Kidney glomerular epithelial cell (primary cell): ENCODE results near the gene SERPINB5.
"Not testable (repeated sequence)": the region's sequence is repeated elsewhere in the genome, so short reads cannot be mapped to it uniquely, and the experiment has no call there.

ENCODE experiments used
- DNase-seq: peaks from one replicate; lab custom pipeline; 2025; lab: John Stamatoyannopoulos, UW

The SERPINB5 gene

GRCh38 chr18:63476668-63477067, at the start of gene SERPINB5:
Gene SERPINB5, plus strand, starts transcription at chr18:63476958. Its CDS starts 7,471 bp downstream, at chr18:63484429.
- DNase-seq: no peak

- peak; percentile 39 for DNase-seq
Observed at GRCh38 chr18:63427558-63427957, 49.2 kb upstream of the SERPINB5 start.

DNA sequence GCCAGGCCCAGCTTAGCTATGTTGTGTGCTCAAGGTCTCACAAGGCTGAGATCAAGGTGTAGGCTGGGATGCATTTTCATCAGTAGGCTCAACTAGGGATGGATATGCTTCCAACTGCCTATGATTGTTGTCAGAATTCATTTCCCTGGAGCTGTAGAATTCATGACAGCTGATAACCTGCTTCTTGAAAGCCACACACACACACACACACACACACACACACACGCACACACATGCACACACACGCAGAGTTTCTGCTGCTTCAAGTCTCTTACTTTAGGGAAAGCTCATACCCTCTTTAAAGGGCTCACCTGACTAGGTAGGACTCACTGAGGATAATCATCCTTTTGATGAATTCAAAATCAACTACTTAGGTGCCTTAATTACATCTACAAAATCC, 46.2 kb upstream of the SERPINB5 start:
- DNase-seq: no peak

DNA sequence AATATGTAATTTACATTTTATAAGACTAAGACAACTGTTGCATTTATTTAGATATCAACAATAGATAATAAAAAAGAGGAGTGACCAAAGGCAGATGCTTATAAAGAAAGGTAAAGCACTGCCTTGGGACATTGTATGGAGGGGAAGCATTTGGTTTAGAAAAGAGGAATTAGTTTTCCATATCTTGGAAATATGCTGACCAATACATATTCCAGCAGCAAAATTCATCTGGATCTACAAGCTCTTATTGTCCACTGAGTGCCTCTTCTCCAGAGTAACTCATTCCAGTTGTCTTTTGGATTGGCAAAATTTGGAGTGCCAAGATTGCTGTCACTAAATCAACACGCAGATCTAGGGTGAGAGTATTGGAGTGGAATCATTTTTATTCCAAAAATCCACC, 45.6 kb upstream of the SERPINB5 start:
- no peak for DNase-seq

DNA sequence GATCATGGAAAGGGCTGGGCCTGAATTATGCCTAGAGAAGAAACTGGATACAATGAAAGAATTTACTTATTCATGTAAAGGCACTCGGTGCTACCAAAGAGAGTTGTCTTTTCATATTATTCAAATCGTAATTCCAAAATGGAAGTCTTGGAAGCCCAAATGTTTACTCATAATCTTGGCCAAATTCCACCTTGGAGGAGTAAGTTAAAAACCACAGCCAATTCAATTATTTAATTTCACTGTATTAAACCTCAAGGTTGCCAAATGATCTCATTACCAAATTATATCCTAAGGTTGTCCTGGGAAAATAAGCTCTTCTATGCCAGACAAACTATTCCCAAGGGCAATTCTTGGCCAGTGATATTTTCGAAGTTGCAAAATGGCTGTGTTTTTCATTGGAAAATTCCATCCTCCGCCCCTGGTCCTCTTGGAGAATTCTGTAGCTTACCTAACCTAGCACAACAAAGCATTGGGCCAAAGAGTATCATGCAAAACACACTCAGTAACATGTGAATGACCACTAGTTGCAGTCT, 43.4 kb upstream of the SERPINB5 start:
- no peak for DNase-seq

DNA sequence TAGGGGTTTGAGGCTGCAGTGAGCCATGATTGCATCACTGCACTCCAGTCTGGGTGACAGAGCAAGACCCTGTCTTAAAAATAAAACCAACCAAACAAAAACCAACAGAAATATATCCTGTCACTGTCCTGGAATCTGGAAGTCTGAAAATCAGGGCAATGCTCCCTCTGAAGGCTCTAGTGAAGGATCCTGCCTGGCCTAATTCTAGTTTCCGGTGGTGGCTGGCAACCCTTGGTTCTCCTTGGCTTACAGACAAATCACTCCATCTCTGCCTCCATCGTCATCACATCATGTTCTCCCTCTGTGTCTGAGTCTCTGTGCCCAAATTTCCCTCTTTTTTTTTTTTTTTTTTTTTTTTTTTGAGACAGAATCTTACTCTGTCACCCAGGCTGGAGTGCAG, 38.6 kb upstream of the SERPINB5 start:
- DNase-seq: no peak

- peak; percentile 50 for DNase-seq
Observed at GRCh38 chr18:63439334-63439733, 37.4 kb upstream of the SERPINB5 start.

- peak; percentile 27 for DNase-seq
Observed at GRCh38 chr18:63440219-63440618, 36.5 kb upstream of the SERPINB5 start.

DNA sequence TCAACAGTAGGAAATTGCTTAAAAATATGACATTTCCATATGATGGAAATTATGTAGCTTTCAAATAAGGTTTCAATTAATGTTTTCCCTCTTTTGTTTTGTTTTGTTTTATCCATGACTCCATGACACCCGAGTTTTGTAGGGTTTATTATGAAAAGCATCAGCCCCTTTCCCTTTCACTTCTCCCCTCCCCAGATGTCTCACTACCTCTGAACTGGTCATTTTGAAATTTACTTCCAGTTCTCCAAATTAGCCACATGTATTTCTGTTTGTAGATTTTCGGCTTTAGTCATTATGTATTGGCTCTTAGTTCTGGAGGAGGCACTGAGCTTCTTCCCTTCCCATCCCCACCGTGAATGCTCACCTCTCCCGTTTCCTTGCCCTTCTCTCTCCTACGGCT, 35.9 kb upstream of the SERPINB5 start:
- no peak for DNase-seq

GRCh38 chr18:63443829-63444228, 32.9 kb upstream of the SERPINB5 start:
- DNase-seq: no peak

DNA sequence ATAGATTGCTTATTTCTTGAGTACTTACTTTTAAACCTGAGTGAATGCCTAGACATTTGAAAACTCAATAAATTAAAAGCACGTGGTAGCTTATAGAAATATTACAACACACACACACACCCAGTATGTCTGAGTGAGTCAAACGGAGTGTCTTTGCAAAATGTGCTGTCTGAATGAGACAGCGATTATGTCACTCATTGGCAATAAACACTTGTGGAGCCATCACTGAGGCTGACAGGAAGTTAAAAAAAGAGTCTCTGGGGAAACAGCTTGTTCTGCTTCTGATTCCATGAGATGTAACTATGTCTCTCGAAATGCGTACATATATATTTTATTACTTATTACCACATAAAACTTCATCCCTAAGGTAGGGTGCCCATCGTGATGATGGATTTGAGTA, 32.2 kb upstream of the SERPINB5 start:
- no peak for DNase-seq

DNA sequence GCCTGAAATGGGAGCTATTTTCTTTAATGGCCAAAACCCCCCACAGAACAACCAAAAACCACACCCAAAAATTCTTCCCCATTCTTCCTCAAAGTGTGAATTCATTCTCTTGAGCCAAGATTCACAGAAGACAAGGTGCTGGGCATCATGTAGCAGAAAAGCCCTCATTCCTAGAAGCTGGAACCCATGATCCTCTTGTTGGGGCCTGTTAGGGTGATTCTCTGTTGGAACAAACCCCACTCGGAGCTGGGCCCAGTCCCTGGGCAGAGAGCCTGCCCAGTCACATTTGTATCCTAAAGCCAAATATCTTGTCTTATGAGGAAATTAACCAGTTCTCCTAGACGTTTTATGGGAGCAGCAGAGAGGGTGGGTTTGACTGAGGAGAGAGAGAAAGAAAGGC, 31.7 kb upstream of the SERPINB5 start:
- no peak for DNase-seq

GRCh38 chr18:63446266-63446665, 30.5 kb upstream of the SERPINB5 start:
- DNase-seq: no peak

DNA sequence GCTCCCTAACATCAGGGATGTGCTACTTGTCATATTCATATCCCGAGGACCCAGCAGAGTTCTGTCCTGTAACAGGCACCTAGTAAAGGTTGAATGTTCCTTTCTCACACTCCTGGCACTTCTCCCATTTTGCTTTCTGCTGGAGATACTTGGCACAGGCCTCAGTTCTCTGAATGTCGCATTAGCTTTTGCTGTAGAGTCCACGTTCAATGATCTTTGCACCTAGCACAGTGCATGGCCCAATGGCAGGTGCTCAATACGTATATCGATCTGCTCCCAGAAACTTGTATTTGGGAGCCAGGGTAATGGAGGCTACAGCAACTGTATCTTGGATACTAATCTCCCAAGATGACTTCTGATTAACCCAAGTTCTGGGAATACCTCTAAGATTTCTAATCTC, 29.7 kb upstream of the SERPINB5 start:
- no peak for DNase-seq

GRCh38 chr18:63449426-63449825, 27.3 kb upstream of the SERPINB5 start:
- no peak for DNase-seq

- no peak for DNase-seq
Observed at GRCh38 chr18:63451799-63452660, 24.7 kb upstream of the SERPINB5 start.

- DNase-seq: not testable (repeated sequence)
Observed at GRCh38 chr18:63452751-63453150, 24.0 kb upstream of the SERPINB5 start.

DNA sequence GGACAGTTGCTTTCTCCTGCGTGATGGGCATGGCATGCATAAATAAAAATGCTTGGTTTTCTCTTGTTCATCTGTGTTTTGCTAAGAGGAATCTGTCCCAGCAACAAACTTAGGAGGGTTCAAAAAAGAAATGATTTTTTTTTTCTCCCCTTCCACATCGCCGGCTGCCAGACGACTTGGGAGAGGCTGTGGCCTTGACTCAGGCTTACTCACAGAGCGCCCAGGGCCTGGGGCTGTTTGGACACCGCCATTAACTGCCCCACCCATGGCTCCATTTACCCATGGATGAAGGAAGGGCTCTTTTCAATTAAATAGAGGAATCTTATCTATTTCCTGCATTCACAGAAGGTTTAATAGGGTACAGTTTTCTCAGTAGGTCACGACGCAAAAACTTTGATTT, 22.3 kb upstream of the SERPINB5 start:
- no peak for DNase-seq

DNA sequence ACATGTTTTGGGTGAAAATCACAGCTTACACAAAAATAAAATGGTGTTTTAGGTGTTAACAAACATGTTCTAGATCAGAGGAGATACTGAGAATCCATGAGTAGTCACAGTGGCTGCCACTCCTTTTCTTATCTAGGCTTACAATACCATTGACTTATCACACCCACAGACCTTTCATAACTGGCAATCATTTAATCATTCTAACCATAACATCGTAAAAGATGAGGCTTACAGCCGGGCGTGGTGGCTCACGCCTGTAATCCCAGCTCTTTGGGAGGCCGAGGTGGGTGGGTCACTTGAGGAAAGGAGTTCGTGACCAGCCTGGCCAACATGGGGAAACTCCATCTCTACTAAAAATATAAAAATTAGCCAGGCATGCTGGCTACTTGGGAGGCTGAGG, 18.8 kb upstream of the SERPINB5 start:
- DNase-seq: no peak

DNA sequence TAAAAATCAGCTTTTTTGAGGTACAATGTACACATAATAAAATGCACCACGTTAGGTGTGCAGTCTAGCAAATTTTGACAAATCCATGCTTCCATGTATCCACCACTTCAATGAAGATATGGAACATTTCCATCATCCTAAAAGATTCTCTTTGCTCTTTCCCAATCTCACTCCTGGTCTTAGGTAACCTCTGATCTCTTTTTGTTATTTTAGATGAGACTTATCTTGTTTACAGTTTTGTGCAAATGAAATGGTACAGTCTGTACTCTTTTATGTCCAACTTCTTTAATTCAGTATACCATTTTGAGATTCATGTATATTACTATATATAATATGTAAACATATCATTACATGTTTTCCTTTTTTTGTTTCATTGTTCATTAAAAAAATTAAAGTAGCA, 16.3 kb upstream of the SERPINB5 start:
- no peak for DNase-seq

- DNase-seq: no peak
Observed at GRCh38 chr18:63464434-63464833, 12.3 kb upstream of the SERPINB5 start.

DNA sequence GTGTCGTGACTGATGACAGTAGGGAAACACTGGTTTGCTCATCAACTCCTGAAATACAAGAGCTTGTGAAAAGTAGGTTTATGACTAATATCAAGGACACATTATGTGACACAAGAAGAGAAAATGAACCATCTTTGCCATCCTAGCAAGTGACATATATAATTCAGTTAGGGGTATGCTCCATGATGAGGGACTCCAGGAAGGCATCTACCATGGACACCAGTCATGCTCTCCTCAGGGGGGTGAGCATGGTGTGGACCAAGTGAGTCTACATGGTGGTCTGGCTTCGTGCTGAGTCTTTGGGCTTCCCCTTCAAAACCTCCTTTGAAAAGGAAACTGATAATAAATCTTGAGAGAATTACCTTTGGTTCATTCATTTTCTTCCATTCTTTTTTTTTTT, 11.7 kb upstream of the SERPINB5 start:
- DNase-seq: no peak

- DNase-seq: no peak
Observed at GRCh38 chr18:63467699-63468098, 9.1 kb upstream of the SERPINB5 start.

DNA sequence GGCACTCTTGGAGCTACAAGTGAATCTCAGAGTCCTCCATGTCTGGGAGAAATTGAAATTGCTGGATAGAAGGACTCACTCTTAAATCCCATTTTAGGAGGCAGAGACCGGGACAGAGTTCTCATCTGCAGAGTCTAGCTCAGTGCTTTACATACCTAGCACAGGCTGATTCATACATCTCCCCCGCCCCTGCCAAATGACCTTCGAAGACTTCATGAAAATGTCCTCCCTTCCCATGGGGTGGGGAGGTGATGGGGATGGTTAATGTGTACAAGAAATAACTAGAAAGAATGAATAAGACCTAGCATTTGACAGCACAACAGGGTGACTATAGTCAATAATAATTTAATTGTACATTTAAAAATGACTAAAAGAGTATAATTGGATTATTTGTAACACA, 8.2 kb upstream of the SERPINB5 start:
- no peak for DNase-seq
